Fibroblast of lung (primary cell): ENCODE measurements around the gene TBRG1. TPM values are rescaled to one million over a fixed set of nuclear protein-coding genes. Genes with fewer than 3 reads are reported as not detected.

ENCODE experiments used
- DNase-seq, 2 donors: peaks; one replicate each; pipeline versions ENCODE4 v3.0.0 to v3.0.0-alpha.2; 2010; ENCODE audit warnings: low read depth in 2 of 2
- H2AFZ ChIP-seq: 2 replicates; pipeline ENCODE4 v1.5.1; 2012; ENCODE audit warnings: low read length, control low read depth, inconsistent platforms
- H3K27ac ChIP-seq: 2 replicates; pipeline ENCODE4 v1.5.1; 2011; ENCODE audit warnings: low read length, control low read depth; ENCODE audit not compliant: insufficient read depth
- H3K27me3 ChIP-seq: 2 replicates; pipeline ENCODE4 v1.5.1; 2011; ENCODE audit warnings: mild to moderate bottlenecking, low read length; ENCODE audit not compliant: control insufficient read depth, insufficient read depth
- H3K36me3 ChIP-seq: 2 replicates; pipeline ENCODE4 v1.5.1; 2011; ENCODE audit warnings: low read length; ENCODE audit not compliant: control insufficient read depth, insufficient read depth
- H3K4me1 ChIP-seq: 2 replicates; pipeline ENCODE4 v1.5.1; 2011; ENCODE audit warnings: low read length; ENCODE audit not compliant: control insufficient read depth, insufficient read depth; ENCODE audit errors: extremely low read depth
- H3K4me2 ChIP-seq: 2 replicates; pipeline ENCODE4 v1.5.1; 2011; ENCODE audit warnings: low read length, control low read depth; ENCODE audit not compliant: insufficient read depth; ENCODE audit errors: extremely low read depth
- H3K4me3 ChIP-seq, 4 experiments: fragments of 200-600 bp in 1 of 4; sonication (generic) in 1 of 4; replicated peaks in 1 of 4; 2 replicates each; pipeline ENCODE4 v1.5.1; 2011 to 2016; ENCODE audit warnings: low read length in 4 of 4, low read depth in 3 of 4, mild to moderate bottlenecking in 3 of 4, control low read depth in 2 of 4, inconsistent platforms in 1 of 4, mixed read lengths in 1 of 4; ENCODE audit not compliant: insufficient read depth in 1 of 4; ENCODE audit errors: control extremely low read depth in 1 of 4
- H3K79me2 ChIP-seq: 2 replicates; pipeline ENCODE4 v1.5.1; 2012; ENCODE audit warnings: mild to moderate bottlenecking, low read length, inconsistent platforms; ENCODE audit not compliant: control insufficient read depth, insufficient read depth
- H3K9ac ChIP-seq: 2 replicates; pipeline ENCODE4 v1.5.1; 2011; ENCODE audit warnings: mild to moderate bottlenecking, low read length, control low read depth; ENCODE audit not compliant: insufficient read depth
- H3K9me3 ChIP-seq: 2 replicates; pipeline ENCODE4 v1.5.1; 2012; ENCODE audit warnings: low read depth, low read length; ENCODE audit not compliant: control insufficient read depth, insufficient read depth
- H4K20me1 ChIP-seq: 2 replicates; pipeline ENCODE4 v1.5.1; 2011; ENCODE audit warnings: low read length; ENCODE audit not compliant: control insufficient read depth, insufficient read depth; ENCODE audit errors: extremely low read depth
- EZH2 ChIP-seq: IDR thresholded peaks from 2 replicates; pipeline ENCODE4 v1.5.1; 2012; ENCODE audit warnings: low read length, control low read depth, mild to moderate bottlenecking; ENCODE audit errors: missing control alignments
- polyA plus RNA-seq, 2 donors: library from polyadenylated mRNA; depleted of rRNA in 1 of 2; stranded (reverse) in 1 of 2; unstranded in 1 of 2; fragments of >200 nt; gene quantifications; 2 replicates each; pipeline ENCODE4 v1.2.1, GENCODE V29; 2011 to 2012; ENCODE audit warnings: missing spikeins in 1 of 2
- total RNA-seq: library from RNA; depleted of rRNA; stranded (reverse); fragments of >200 nt; gene quantifications from 2 replicates; pipeline ENCODE4 v1.2.1, GENCODE V29; 2014
- TF ChIP-seq, protein P1 (sequence below), 2 donors: IDR thresholded peaks in 1 of 2; conservative IDR thresholded peaks in 1 of 2; 1 replicate in 1 of 2; 2 replicates in 1 of 2; pipeline ENCODE4 v1.5.1; 2011 to 2012; ENCODE audit warnings: low read length in 2 of 2, control low read depth in 1 of 2, inconsistent platforms in 1 of 2, low read depth in 1 of 2, mild to moderate bottlenecking in 1 of 2

Gene TBRG1
- total and polyA plus RNA-seq, 2 donors (not counting 1 experiment from before 2014, with no cell fraction given): 31.0 to 36.2 TPM

DNA sequence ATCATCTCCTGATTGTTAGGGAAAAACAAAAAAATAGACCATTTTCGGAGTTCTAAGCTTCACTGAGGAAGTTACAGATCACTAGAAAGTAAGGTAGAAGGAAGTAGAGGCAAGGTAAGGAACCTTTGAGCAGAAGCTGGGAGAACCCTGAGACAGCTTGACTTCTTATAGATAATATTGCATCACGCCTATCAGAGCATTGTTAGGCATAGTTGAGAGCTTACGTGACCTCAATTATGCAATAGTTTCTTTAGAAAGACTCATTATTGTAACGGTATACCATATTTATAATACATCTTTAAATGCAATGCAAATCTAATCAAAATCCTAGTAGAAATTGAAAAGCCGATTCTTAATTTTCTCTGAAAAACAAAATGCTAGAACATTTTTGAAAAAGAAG is 4.9 kb downstream of the TBRG1 start:
- peaks cover 28% of the 10 kb centered on the region for H3K79me2 ChIP-seq
- peaks cover 9% of the 10 kb centered on the region for H3K36me3 ChIP-seq
- H3K4me2 ChIP-seq: no peak overlapping the region
- no peaks in the 10 kb centered on the region for H3K9me3 ChIP-seq
- no peak overlapping the region for H3K9ac ChIP-seq
- no peak overlapping the region for H3K4me3 ChIP-seq
- TF ChIP-seq, protein P1, sequence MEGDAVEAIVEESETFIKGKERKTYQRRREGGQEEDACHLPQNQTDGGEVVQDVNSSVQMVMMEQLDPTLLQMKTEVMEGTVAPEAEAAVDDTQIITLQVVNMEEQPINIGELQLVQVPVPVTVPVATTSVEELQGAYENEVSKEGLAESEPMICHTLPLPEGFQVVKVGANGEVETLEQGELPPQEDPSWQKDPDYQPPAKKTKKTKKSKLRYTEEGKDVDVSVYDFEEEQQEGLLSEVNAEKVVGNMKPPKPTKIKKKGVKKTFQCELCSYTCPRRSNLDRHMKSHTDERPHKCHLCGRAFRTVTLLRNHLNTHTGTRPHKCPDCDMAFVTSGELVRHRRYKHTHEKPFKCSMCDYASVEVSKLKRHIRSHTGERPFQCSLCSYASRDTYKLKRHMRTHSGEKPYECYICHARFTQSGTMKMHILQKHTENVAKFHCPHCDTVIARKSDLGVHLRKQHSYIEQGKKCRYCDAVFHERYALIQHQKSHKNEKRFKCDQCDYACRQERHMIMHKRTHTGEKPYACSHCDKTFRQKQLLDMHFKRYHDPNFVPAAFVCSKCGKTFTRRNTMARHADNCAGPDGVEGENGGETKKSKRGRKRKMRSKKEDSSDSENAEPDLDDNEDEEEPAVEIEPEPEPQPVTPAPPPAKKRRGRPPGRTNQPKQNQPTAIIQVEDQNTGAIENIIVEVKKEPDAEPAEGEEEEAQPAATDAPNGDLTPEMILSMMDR (conservative IDR thresholded peaks at IDR 0.05 in 1 of 2, IDR thresholded peaks at IDR 0.05 in 1 of 2; ENCODE audit: low read depth in 1 of 2, low read length in 2 of 2): no peak
- TF ChIP-seq EZH2: no peak
- no peaks in the 10 kb centered on the region for H4K20me1 ChIP-seq
- no peaks in the 10 kb centered on the region for H3K27me3 ChIP-seq
- H2AFZ ChIP-seq: no peak overlapping the region
- DNase-seq: no peak
- no peaks in the 10 kb centered on the region for H3K4me1 ChIP-seq
- no peak overlapping the region for H3K27ac ChIP-seq

DNA sequence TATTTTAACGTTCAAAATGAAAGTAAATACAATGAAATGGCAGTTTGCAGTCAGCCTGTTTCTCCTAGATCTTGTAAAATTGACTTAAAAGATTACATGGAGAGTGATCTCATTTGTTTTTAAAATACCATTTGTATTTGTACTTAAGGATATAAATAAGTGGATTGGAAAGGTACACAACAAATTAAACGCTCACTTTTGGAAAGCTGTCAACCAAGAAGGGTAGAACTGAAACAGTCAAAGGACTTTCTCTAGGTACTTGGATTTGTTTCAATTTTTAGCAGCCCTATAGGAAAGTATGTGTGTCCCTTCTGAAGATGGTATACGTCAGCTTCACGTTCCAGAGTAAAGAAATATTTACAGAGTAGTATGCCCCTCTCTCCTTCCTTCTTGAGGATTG is 7.3 kb downstream of the TBRG1 start:
- no peak overlapping the region for H3K9ac ChIP-seq
- DNase-seq: no peak
- H3K36me3 ChIP-seq: peaks cover 9% of the 10 kb centered on the region
- peaks cover 9% of the 10 kb centered on the region for H3K79me2 ChIP-seq
- H2AFZ ChIP-seq: no peak overlapping the region
- TF ChIP-seq, protein P1 (conservative IDR thresholded peaks at IDR 0.05 in 1 of 2, IDR thresholded peaks at IDR 0.05 in 1 of 2; ENCODE audit: low read depth in 1 of 2, low read length in 2 of 2): no peak
- no peak for TF ChIP-seq EZH2
- H3K9me3 ChIP-seq: no peaks in the 10 kb centered on the region
- H3K4me2 ChIP-seq: no peak overlapping the region
- H4K20me1 ChIP-seq: no peaks in the 10 kb centered on the region
- no peaks in the 10 kb centered on the region for H3K27me3 ChIP-seq
- H3K4me1 ChIP-seq: no peaks in the 10 kb centered on the region
- H3K4me3 ChIP-seq: no peak overlapping the region
- no peak overlapping the region for H3K27ac ChIP-seq

DNA sequence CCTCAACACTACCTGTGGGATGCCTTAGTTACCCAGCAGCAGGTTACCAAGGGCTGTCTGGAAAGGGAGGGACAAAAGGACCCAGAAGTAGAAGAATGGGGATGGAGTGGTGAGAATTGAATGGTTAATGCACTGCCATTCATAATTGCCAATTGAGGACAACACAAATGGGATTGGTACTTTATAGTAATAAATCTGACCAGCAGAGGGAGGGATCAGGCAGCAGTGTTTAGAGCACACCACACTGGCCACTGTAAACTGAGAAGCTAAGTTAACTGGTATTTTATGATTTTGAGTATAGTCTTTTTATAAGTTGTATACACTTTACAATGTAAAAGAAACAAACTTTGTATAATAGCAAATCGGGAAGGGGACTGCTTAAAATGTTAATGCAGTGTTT is 10.7 kb downstream of the TBRG1 start:
- Histone ChIP-seq H3K4me3 (no peak overlapping the region), H3K27me3 (no peaks in the 10 kb centered on the region), H3K4me2 (no peak overlapping the region), H3K9ac (no peak overlapping the region), H4K20me1 (no peaks in the 10 kb centered on the region), H3K4me1 (no peaks in the 10 kb centered on the region), H3K79me2 (no peaks in the 10 kb centered on the region), H3K27ac (no peak overlapping the region), H3K9me3 (no peaks in the 10 kb centered on the region), H3K36me3 (peaks cover 5% of the 10 kb centered on the region), H2AFZ (no peak overlapping the region)
- no peak for TF ChIP-seq EZH2
- TF ChIP-seq, protein P1 (conservative IDR thresholded peaks at IDR 0.05 in 1 of 2, IDR thresholded peaks at IDR 0.05 in 1 of 2; ENCODE audit: low read depth in 1 of 2, low read length in 2 of 2): peak; percentile 25 to 42
- DNase-seq: no peak
